ENCODE results near the gene SNX24.
A peak's percentile ranks its signal among the peaks of the same experiment; 100 is the strongest.

Gene SNX24

DNA sequence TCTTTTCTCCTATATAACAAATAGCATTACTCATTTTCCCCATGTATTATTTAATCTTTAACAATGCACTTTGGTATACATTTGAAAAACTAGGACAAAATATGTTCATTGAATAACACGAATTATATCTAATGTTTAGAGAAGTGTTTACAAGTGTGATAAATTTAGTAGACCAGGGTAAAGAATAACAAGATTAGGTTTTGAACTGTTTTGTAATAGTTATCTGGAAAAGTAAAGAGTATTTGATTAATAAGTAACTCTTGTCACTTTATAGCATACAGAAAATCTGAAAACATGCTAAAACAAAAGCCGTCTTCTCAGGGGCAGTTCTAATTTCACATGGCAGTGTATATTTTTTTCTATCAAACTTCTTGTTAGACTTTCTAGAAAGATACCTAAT, 132.7 kb downstream of the SNX24 start:
- FAIRE-seq (no peak), DNase-seq (ENCODE audit: insufficient read length, low spot score) (no peak)
- TF ChIP-seq POLR2A (IDR thresholded peaks at IDR 0.05; ENCODE audit: low read depth, low read length): no peak

DNA sequence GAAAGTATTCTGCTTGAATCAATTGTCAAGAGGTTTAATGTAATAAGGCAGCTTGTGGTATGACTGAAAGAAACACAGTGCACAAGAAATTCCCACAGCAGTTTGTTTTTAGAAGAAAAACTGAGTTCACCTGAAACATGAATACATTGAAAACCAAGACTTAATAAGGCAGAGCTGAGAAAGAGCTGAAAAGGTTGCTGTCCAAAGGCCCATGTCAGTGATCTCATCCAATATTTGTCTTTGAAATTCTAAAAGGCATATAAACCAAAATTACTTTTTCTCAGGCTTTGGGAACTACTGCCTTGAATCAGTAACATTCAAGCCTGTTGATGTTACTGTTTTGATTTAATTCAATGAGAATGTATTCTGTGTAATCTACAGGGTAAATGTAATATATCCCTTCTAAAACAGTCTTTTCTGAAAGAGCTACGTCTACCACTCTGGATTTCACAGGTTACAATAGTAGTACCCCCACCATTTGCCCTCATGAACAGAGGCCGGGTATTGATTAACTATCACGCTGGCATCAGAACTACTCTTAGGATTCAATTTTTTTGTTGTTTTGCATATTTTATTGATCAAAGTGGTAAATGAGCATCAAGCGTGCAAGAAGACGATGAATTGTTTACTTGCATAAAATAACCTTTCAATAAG, 133.4 kb downstream of the SNX24 start:
- TF ChIP-seq POLR2A (IDR thresholded peaks at IDR 0.05; ENCODE audit: low read depth, low read length): no peak
- DNase-seq (ENCODE audit: insufficient read length, low spot score) (no peak), FAIRE-seq (peak; percentile 66)

DNA sequence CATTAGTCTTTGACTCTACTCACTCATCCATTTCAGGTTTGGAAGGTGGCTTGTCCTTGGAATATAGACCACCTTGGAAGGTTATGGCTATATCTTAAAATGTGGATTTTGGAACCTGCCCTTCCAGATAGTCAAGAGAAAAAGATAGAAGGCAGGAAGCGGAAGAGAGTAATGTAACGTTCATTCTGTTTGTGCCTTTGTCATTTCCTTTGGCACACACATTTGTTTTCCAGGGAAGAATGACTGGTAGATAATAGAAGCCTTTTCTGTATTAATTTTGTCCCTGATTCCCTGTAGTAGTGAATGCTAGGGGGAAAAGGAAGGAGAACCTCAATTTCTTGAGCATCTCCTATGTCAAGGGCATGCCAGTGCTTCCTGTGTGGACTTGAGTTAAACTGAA, 136.4 kb downstream of the SNX24 start:
- FAIRE-seq (no peak), DNase-seq (ENCODE audit: insufficient read length, low spot score) (no peak)
- no peak for TF ChIP-seq POLR2A (IDR thresholded peaks at IDR 0.05; ENCODE audit: low read depth, low read length)

DNA sequence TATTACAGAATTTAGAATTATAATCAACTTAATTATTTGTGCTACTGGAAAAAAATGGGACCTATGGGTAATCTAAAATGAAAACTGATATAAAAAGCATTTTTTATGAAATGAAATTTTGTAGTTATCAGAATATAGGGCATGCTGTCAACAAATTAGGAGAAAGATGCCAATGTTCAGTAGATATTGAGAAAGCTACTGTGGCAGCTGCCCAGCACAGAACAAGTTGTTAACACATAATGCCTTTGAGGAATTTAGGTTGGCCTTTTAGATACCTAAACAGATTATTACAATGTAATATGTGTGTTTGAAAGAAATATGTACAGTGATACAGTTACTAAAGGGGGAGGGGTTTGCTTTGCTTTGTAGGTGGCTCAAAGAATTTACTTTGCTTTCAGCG, 137.0 kb downstream of the SNX24 start:
- no peak for FAIRE-seq
- TF ChIP-seq POLR2A (IDR thresholded peaks at IDR 0.05; ENCODE audit: low read depth, low read length): no peak
- DNase-seq (ENCODE audit: insufficient read length, low spot score): no peak

DNA sequence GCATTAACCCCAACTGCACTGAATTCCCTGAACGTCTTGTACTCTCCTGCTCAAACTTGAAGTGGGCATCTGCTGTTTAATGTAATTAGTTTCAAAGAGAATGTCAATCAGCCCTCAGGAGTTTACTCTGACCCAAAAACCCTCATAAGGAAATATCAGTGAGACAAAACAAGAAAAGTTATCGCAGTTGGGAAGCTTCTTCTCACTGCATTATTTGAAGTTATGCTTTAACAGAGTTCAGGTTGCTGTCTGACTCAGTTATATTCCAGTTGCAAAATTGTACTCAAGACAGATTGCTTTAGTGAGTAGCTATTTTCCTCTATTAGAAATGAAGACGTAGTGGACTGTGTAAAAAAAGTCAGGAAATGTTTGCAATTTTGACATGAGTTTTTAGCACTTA, 139.0 kb downstream of the SNX24 start:
- peak; percentile 23 for FAIRE-seq
- no peak for TF ChIP-seq POLR2A (IDR thresholded peaks at IDR 0.05; ENCODE audit: low read depth, low read length)

DNA sequence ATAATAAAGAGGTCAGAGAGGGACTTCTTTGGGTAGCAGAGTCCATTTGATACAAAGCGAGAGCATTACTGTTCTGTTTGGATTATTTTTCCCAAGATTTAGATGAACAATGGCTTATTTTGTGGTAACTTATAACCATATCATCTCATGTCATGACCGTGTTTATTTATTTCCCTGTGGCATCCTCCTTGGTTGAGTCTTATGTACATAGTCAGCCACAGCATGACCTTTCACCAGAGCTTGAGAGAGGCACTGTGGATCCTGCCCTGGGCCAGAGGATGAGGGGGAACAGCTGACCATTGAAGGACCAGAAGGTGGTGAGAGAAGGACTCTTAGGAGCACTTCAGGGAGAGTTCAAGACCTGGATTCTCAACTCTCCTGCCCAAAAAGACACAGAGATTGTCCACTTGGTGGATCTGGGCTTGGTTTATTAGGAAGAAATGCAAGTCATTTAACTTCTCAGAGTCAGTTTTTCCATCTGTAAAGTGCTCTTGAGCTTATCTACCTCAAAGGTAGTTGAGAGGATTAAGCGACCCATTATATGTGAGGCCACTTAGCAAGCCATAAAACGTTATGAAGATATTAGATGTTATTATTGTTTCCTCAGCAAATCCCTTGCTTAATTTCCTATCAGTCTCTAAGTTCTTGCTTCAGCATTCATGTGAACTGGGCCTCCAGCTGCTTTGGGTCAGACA, 139.7 kb downstream of the SNX24 start:
- FAIRE-seq (no peak), DNase-seq (ENCODE audit: insufficient read length, low spot score) (no peak)
- TF ChIP-seq POLR2A (IDR thresholded peaks at IDR 0.05; ENCODE audit: low read depth, low read length): no peak

More for the DNA sequence above, 139.0 kb downstream of the SNX24 start:
- DNase-seq (ENCODE audit: insufficient read length, low spot score): no peak

DNA sequence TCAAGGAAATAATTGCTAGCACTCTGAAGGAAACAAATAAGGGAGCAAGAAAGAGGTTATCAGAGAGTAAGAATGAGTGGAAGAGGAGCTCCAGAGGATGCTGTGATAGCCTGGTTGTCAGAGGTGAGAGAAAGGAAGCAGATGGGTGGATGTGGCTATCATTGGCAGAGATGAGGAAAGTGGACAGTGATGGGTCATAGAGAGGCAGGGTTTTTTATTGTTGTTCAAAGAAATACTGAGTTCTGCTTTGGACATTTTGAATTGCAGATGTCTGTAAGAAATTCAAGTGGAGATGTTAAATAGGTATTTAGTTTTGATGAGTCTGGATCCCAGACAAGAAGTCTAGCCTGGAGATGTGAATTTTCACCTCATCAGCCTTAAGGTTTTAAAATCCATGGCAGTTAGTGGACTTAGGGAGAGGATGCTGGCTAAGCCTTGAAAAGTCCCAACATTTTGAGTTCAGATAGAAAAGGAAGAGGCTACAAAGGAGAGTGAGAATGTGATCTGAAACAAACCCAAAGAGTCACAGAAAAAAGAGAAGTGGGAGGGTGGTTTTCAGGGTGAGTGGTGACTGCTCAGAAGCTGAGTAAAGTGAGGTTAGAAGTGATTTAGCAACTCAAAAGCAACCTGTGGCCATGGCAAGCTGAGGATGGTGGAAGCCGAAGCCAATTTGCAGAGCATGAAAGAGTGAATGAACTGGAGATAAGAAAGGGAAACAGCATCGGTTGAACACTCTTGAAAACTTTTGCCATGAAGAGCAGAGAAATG, 140.7 kb downstream of the SNX24 start:
- FAIRE-seq (no peak), DNase-seq (ENCODE audit: insufficient read length, low spot score) (no peak)
- TF ChIP-seq POLR2A (IDR thresholded peaks at IDR 0.05; ENCODE audit: low read depth, low read length): no peak

DNA sequence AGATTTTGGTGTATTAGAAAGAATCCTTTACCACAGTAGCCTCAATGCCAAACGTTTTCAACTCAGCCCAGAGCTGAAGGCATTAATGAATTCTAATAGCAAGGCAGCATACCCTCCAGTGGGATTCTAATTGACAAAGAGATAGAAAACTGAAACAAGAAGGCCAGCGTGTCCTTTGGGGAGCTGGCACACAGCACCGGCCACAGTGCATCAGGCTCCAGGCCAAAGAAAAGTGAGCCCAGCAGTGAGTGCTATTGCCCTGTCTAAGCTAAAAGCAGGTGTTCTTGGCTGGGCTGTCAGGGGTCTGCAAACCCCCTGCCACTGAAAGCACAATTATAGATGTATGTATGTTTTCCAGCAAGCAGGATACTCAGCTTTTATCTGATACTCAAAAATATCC, 150.7 kb downstream of the SNX24 start:
- DNase-seq (ENCODE audit: insufficient read length, low spot score) (no peak), FAIRE-seq (no peak)
- TF ChIP-seq POLR2A (IDR thresholded peaks at IDR 0.05; ENCODE audit: low read depth, low read length): no peak

DNA sequence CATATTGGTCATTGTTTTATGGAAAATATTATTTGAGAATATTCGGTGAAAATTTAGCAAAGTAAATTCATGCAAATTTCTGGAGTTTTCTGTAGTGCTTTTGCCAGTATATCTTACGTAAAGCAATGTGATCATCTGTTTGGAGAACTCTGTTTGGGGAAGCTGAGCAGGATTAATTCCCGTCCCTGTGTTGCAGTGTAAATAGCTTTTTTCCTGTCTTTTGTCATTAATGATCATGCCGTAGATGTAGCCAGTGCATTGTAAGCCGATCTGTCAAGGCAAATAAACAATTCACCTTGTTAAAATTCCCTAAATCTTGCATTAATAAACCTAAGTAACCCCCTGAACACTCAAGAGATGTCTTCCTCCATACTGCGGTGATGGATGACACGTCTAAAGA, 151.9 kb downstream of the SNX24 start:
- DNase-seq (ENCODE audit: insufficient read length, low spot score): no peak
- TF ChIP-seq POLR2A (IDR thresholded peaks at IDR 0.05; ENCODE audit: low read depth, low read length): no peak
- FAIRE-seq: no peak

DNA sequence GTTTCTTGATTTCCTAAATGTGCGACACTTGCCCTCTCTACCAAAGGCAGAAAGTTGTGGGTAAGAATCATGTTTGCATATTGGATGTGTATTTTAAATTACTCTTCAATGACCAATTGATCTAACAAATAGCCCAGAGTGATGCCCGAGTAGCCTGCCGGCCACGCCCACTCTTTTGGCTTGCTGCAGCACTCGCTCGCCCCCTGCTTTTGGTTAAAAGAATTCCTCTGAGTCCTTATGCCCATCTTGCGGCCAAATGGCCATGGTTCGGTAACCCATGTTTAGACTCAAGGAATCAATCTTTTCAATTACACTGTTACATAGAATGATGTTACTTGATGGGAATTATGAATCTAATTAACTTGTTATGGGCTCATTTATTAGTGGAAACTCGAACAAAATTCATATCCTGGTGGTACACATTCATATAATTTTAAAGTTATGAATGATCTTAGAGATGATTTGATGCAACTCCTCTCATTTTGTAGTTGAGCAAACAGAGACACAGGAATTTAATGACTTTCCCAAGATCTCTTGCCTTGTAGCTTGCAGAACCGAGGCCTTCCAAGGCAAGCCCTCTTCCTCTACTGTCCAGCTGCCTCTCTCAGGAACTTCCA, 154.6 kb downstream of the SNX24 start:
- DNase-seq (ENCODE audit: insufficient read length, low spot score) (no peak), FAIRE-seq (no peak)
- no peak for TF ChIP-seq POLR2A (IDR thresholded peaks at IDR 0.05; ENCODE audit: low read depth, low read length)

DNA sequence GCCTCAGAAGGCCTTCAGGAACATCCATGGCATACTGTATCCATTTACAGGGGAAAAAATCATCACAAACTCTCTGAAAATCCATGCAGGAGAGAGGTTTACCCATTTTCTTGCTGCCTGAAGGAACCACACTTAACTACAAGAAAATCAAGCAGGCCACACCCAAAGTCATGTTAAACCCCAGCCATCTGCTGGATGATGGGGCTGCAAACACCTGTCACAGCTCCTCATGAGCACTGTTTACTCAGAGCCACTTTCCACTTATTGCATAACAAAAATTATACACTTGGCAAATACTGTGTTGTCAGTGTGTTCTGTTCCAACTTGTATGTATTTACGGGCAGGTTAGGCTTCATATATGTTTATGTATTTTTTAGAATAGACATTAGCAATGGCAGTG, 155.3 kb downstream of the SNX24 start:
- FAIRE-seq (no peak), DNase-seq (ENCODE audit: insufficient read length, low spot score) (no peak)
- TF ChIP-seq POLR2A (IDR thresholded peaks at IDR 0.05; ENCODE audit: low read depth, low read length): no peak

DNA sequence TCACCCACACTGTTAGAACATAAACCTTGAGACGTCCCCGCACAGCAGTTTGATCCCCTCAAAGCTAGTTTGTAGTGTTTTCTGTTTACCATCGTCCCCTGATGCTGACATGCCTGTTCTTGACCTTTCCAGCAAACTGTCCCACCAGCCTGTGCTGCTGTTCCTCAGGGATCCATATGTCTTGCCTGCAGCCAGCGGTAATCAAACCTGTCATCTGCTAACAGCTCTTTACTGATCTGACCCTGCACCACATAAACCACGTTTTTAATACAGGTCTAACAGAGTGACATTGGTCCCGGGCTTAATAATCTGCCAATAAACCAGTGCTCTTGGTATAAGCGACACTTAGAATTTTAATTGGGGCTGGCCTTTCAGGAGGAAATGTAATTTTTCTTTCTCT, 156.4 kb downstream of the SNX24 start:
- FAIRE-seq: no peak
- no peak for DNase-seq (ENCODE audit: insufficient read length, low spot score)
- TF ChIP-seq POLR2A (IDR thresholded peaks at IDR 0.05; ENCODE audit: low read depth, low read length): no peak

DNA sequence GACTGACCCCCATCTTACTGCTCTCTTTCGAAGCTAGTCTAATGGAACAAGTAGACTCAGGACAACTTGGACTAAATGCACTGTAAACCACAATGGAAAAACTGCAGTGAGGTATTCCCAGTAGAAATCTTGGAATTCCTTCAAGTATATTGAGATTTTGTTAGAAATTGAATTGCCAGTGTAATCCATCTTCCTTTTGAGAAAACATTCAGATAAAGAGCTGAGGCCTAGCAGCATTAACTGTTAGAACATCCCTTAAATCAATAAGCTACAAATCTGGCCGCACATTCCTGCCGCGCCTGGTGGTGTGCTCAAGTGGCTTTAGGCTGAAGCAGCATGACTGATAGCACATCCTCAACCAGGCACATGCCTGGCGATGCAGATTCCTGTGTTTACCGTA, 161.8 kb downstream of the SNX24 start:
- DNase-seq (ENCODE audit: insufficient read length, low spot score) (no peak), FAIRE-seq (no peak)
- TF ChIP-seq POLR2A (IDR thresholded peaks at IDR 0.05; ENCODE audit: low read depth, low read length): no peak

DNA sequence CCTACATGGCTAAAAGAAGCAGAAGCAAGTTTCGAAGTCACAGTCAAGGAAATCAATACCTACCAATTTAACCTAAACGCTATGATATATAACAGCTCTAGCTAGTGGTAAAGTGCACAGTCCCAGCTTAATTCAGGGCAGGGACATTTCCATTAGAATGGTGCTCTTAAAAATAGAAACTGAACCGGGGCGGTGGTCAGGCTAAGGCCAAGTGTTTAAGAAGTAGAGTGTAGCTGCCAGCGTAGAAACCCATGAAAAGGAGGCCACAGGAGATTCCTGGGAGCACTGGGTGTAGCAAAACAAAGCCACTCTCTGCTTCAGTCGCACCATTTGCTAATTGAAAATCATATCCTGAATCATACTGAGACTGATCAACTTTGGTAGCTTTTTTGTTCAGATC, 162.3 kb downstream of the SNX24 start:
- DNase-seq (ENCODE audit: insufficient read length, low spot score): no peak
- no peak for TF ChIP-seq POLR2A (IDR thresholded peaks at IDR 0.05; ENCODE audit: low read depth, low read length)
- no peak for FAIRE-seq
